Smooth muscle cell (in vitro differentiated cells): ENCODE data around the gene ROBO1. TPM values are rescaled to one million over a fixed set of nuclear protein-coding genes. Genes with fewer than 3 reads are reported as not detected.

Experiments used
- DNase-seq: peaks from one replicate; lab custom pipeline; 2025; ENCODE audit not compliant: unreplicated experiment; lab: John Stamatoyannopoulos, UW
- H2AFZ ChIP-seq: fragments of 200-600 bp; sonication (generic); 2 replicates; pipeline ENCODE4 v1.6.0; 2016; ENCODE audit warnings: antibody characterized with exemption, low read depth, mild to moderate bottlenecking
- H3F3A ChIP-seq: fragments of 200-600 bp; sonication (generic); 2 replicates; pipeline ENCODE4 v1.6.0; 2017; ENCODE audit warnings: antibody characterized with exemption, low read depth
- H3K27ac ChIP-seq: fragments of 200-600 bp; sonication (generic); 2 replicates; pipeline ENCODE4 v1.5.1; 2016; ENCODE audit warnings: low read depth, mild to moderate bottlenecking
- H3K27me3 ChIP-seq: fragments of 200-600 bp; sonication (generic); 2 replicates; pipeline ENCODE4 v1.6.1; 2016; ENCODE audit warnings: low read depth, mild to moderate bottlenecking
- H3K36me3 ChIP-seq: fragments of 200-600 bp; sonication (generic); 2 replicates; pipeline ENCODE4 v1.5.1; 2016; ENCODE audit warnings: low read depth
- H3K4me1 ChIP-seq: fragments of 200-600 bp; sonication (generic); 2 replicates; pipeline ENCODE4 v1.5.1; 2016; ENCODE audit warnings: low read depth
- H3K4me2 ChIP-seq: fragments of 200-600 bp; sonication (generic); 2 replicates; pipeline ENCODE4 v1.6.0; 2016; ENCODE audit warnings: mild to moderate bottlenecking
- H3K4me3 ChIP-seq: fragments of 200-600 bp; sonication (generic); 2 replicates; pipeline ENCODE4 v1.5.1; 2016; ENCODE audit warnings: mild to moderate bottlenecking
- H3K79me2 ChIP-seq: fragments of 200-600 bp; sonication (generic); 2 replicates; pipeline ENCODE4 v1.6.0; 2016; ENCODE audit warnings: low read depth, mild to moderate bottlenecking
- H3K9ac ChIP-seq: fragments of 200-600 bp; sonication (generic); 2 replicates; pipeline ENCODE4 v1.6.0; 2016; ENCODE audit warnings: low read depth
- H3K9me3 ChIP-seq: fragments of 200-600 bp; sonication (generic); replicated peaks from 2 replicates; pipeline ENCODE4 v1.5.1; 2016; ENCODE audit warnings: low read depth
- H4K20me1 ChIP-seq: fragments of 200-600 bp; sonication (generic); 2 replicates; pipeline ENCODE4 v1.6.0; 2016; ENCODE audit warnings: low read depth
- CTCF ChIP-seq: fragments of 200-600 bp; sonication (generic); IDR thresholded peaks from 2 replicates; pipeline ENCODE4 v1.5.1; 2017; ENCODE audit warnings: borderline replicate concordance, mild to moderate bottlenecking, antibody characterized with exemption; ENCODE audit not compliant: insufficient read depth, poor library complexity, severe bottlenecking
- WGBS: methylation state at CpG from one replicate; pipeline ENCODE4 v1.1.7; 2016; ENCODE audit warnings: low lambda C conversion rate; 5-methylcytosine and 5-hydroxymethylcytosine counted together
- polyA plus RNA-seq: library from polyadenylated mRNA; unstranded; fragments of >200 nt; fragmentation: Nextera tagmentation; extraction: Ambion mirVana; gene quantifications from 2 replicates; pipeline ENCODE4 v1.2.1, GENCODE V29; 2016
- total RNA-seq: library from RNA; depleted of rRNA; stranded (reverse); fragments of >200 nt; gene quantifications from 2 replicates; pipeline ENCODE4 v1.2.3, GENCODE V29; 2014

Gene ROBO1
- total and polyA plus RNA-seq, 2 experiments from 2014 or later, result 30.5 to 79.5 TPM

GRCh38 chr3:78908236-78908635, 859.6 kb downstream of the ROBO1 start:
- peaks cover 3% of the 10 kb centered on the region for H3K36me3 ChIP-seq
- TF ChIP-seq CTCF, result no peak
- H2AFZ ChIP-seq, result no peak overlapping the region
- H3F3A ChIP-seq, result no peaks in the 10 kb centered on the region
- no peaks in the 10 kb centered on the region for H3K9me3 ChIP-seq
- H3K79me2 ChIP-seq, result peaks cover 54% of the 10 kb centered on the region
- no peak for DNase-seq
- peak overlapping the region; percentile 14 for H3K27ac ChIP-seq
- H3K4me3 ChIP-seq, result no peak overlapping the region
- H3K4me2 ChIP-seq, result no peak overlapping the region
- WGBS, result 76% methylated on average over 3 of the region's 3 CpGs
- no peaks in the 10 kb centered on the region for H3K27me3 ChIP-seq
- H4K20me1 ChIP-seq, result peaks cover 17% of the 10 kb centered on the region
- H3K9ac ChIP-seq, result no peak overlapping the region
- H3K4me1 ChIP-seq, result peaks cover 9% of the 10 kb centered on the region

- peaks cover 13% of the 10 kb centered on the region for H4K20me1 ChIP-seq
- no peak overlapping the region for H3K27ac ChIP-seq
- peaks cover 57% of the 10 kb centered on the region for H3K79me2 ChIP-seq
- H3K4me3 ChIP-seq, result no peak overlapping the region
- no peak for DNase-seq
- peaks cover 9% of the 10 kb centered on the region for H3K4me1 ChIP-seq
- H3F3A ChIP-seq, result no peaks in the 10 kb centered on the region
- H3K36me3 ChIP-seq, result no peaks in the 10 kb centered on the region
- 84% methylated on average over 2 of the region's 2 CpGs for WGBS
- H3K27me3 ChIP-seq, result no peaks in the 10 kb centered on the region
- no peak overlapping the region for H2AFZ ChIP-seq
- TF ChIP-seq CTCF, result no peak
- no peak overlapping the region for H3K4me2 ChIP-seq
- no peaks in the 10 kb centered on the region for H3K9me3 ChIP-seq
- no peak overlapping the region for H3K9ac ChIP-seq
These were observed 860.4 kb downstream of the ROBO1 start for GRCh38 chr3:78907367-78907766.

GRCh38 chr3:78906930-78907329, 860.9 kb downstream of the ROBO1 start:
- H4K20me1 ChIP-seq, result peaks cover 13% of the 10 kb centered on the region
- no peak overlapping the region for H3K9ac ChIP-seq
- H3K36me3 ChIP-seq, result no peaks in the 10 kb centered on the region
- no peaks in the 10 kb centered on the region for H3K9me3 ChIP-seq
- no peaks in the 10 kb centered on the region for H3K27me3 ChIP-seq
- H2AFZ ChIP-seq, result no peak overlapping the region
- peaks cover 53% of the 10 kb centered on the region for H3K79me2 ChIP-seq
- no peak for DNase-seq
- no peaks in the 10 kb centered on the region for H3F3A ChIP-seq
- H3K4me1 ChIP-seq, result peaks cover 9% of the 10 kb centered on the region
- no peak overlapping the region for H3K4me2 ChIP-seq
- H3K4me3 ChIP-seq, result no peak overlapping the region
- H3K27ac ChIP-seq, result no peak overlapping the region
- no peak for TF ChIP-seq CTCF
- WGBS, result 97% methylated on average over 1 of the region's 1 CpG

- no peak for TF ChIP-seq CTCF
- Histone ChIP-seq H3K36me3 (no peaks in the 10 kb centered on the region), H3K27ac (no peak overlapping the region), H3K4me2 (no peak overlapping the region), H3K4me3 (no peak overlapping the region), H4K20me1 (peaks cover 13% of the 10 kb centered on the region), H3K79me2 (peaks cover 51% of the 10 kb centered on the region), H3K4me1 (peaks cover 9% of the 10 kb centered on the region), H3K27me3 (no peaks in the 10 kb centered on the region), H3F3A (no peaks in the 10 kb centered on the region), H3K9me3 (no peaks in the 10 kb centered on the region), H2AFZ (no peak overlapping the region), H3K9ac (no peak overlapping the region)
- no peak for DNase-seq
These were observed 861.6 kb downstream of the ROBO1 start for GRCh38 chr3:78906245-78906644.
